ENCODE results near the gene TTC38.

Gene TTC38

GRCh38 chr22:46240907-46241306, 26.9 kb upstream of the TTC38 start:
- TF ChIP-seq CTCF (IDR thresholded peaks at IDR 0.05; ENCODE audit: low read depth, low read length) (no peak), EZH2phosphoT487 (IDR thresholded peaks at IDR 0.05; ENCODE audit: low read depth) (no peak)
- no peak overlapping the region for H3K4me3 ChIP-seq (ENCODE audit: low read length)
- H3K4me1 ChIP-seq (ENCODE audit: low read length), result no peaks in the 10 kb centered on the region
- H3K36me3 ChIP-seq (replicated peaks; ENCODE audit: low read depth, low read length), result peaks cover 26% of the 10 kb centered on the region
- H3K9me3 ChIP-seq (ENCODE audit: insufficient read depth, low read length), result no peaks in the 10 kb centered on the region
- H3K9ac ChIP-seq (ENCODE audit: low read length), result no peak overlapping the region
- H3K27ac ChIP-seq (ENCODE audit: low read length), result no peak overlapping the region
- H3K27me3 ChIP-seq (ENCODE audit: low read depth, low read length), result no peaks in the 10 kb centered on the region
- no peaks in the 10 kb centered on the region for H3K79me2 ChIP-seq (ENCODE audit: low read length)
- no peak overlapping the region for H3K4me2 ChIP-seq (ENCODE audit: low read length)
- no peaks in the 10 kb centered on the region for H4K20me1 ChIP-seq (ENCODE audit: insufficient read depth, low read length)
- no peak overlapping the region for H2AFZ ChIP-seq (ENCODE audit: low read depth, low read length)

GRCh38 chr22:46241396-46242007, 26.3 kb upstream of the TTC38 start:
- no peaks in the 10 kb centered on the region for H3K4me1 ChIP-seq (ENCODE audit: low read length)

GRCh38 chr22:46242076-46242475, 25.7 kb upstream of the TTC38 start:
- H2AFZ ChIP-seq (ENCODE audit: low read depth, low read length), result no peak overlapping the region
- H4K20me1 ChIP-seq (ENCODE audit: insufficient read depth, low read length), result no peaks in the 10 kb centered on the region
- no peak for TF ChIP-seq EZH2phosphoT487 (IDR thresholded peaks at IDR 0.05; ENCODE audit: low read depth)
- no peak for TF ChIP-seq CTCF (IDR thresholded peaks at IDR 0.05; ENCODE audit: low read depth, low read length)
- no peak overlapping the region for H3K27ac ChIP-seq (ENCODE audit: low read length)
- H3K36me3 ChIP-seq (replicated peaks; ENCODE audit: low read depth, low read length), result peaks cover 23% of the 10 kb centered on the region
- no peaks in the 10 kb centered on the region for H3K27me3 ChIP-seq (ENCODE audit: low read depth, low read length)
- no peaks in the 10 kb centered on the region for H3K79me2 ChIP-seq (ENCODE audit: low read length)
- H3K4me3 ChIP-seq (ENCODE audit: low read length), result no peak overlapping the region
- no peak overlapping the region for H3K9ac ChIP-seq (ENCODE audit: low read length)
- no peaks in the 10 kb centered on the region for H3K4me1 ChIP-seq (ENCODE audit: low read length)
- no peak overlapping the region for H3K4me2 ChIP-seq (ENCODE audit: low read length)
- no peaks in the 10 kb centered on the region for H3K9me3 ChIP-seq (ENCODE audit: insufficient read depth, low read length)

More at GRCh38 chr22:46241396-46242007, 26.3 kb upstream of the TTC38 start:
- H3K79me2 ChIP-seq (ENCODE audit: low read length), result no peaks in the 10 kb centered on the region
- no peaks in the 10 kb centered on the region for H3K27me3 ChIP-seq (ENCODE audit: low read depth, low read length)
- no peak overlapping the region for H2AFZ ChIP-seq (ENCODE audit: low read depth, low read length)
- no peak overlapping the region for H3K4me3 ChIP-seq (ENCODE audit: low read length)
- H3K9ac ChIP-seq (ENCODE audit: low read length), result no peak overlapping the region
- no peaks in the 10 kb centered on the region for H3K9me3 ChIP-seq (ENCODE audit: insufficient read depth, low read length)
- TF ChIP-seq CTCF (IDR thresholded peaks at IDR 0.05; ENCODE audit: low read depth, low read length), result no peak
- TF ChIP-seq EZH2phosphoT487 (IDR thresholded peaks at IDR 0.05; ENCODE audit: low read depth), result no peak
- no peaks in the 10 kb centered on the region for H4K20me1 ChIP-seq (ENCODE audit: insufficient read depth, low read length)
- H3K4me2 ChIP-seq (ENCODE audit: low read length), result no peak overlapping the region
- H3K36me3 ChIP-seq (replicated peaks; ENCODE audit: low read depth, low read length), result peaks cover 26% of the 10 kb centered on the region
- no peak overlapping the region for H3K27ac ChIP-seq (ENCODE audit: low read length)

- Histone ChIP-seq H4K20me1 (ENCODE audit: insufficient read depth, low read length) (no peaks in the 10 kb centered on the region), H3K9ac (ENCODE audit: low read length) (no peak overlapping the region), H3K27ac (ENCODE audit: low read length) (no peak overlapping the region)
Measured at GRCh38 chr22:46244771-46245170, 23.0 kb upstream of the TTC38 start.

More at GRCh38 chr22:46244771-46245170, 23.0 kb upstream of the TTC38 start:
- H3K36me3 ChIP-seq (replicated peaks; ENCODE audit: low read depth, low read length), result peaks cover 22% of the 10 kb centered on the region
- peaks cover 15% of the 10 kb centered on the region for H3K79me2 ChIP-seq (ENCODE audit: low read length)
- H2AFZ ChIP-seq (ENCODE audit: low read depth, low read length), result no peak overlapping the region
- no peaks in the 10 kb centered on the region for H3K27me3 ChIP-seq (ENCODE audit: low read depth, low read length)
- no peaks in the 10 kb centered on the region for H3K9me3 ChIP-seq (ENCODE audit: insufficient read depth, low read length)
- no peak for TF ChIP-seq CTCF (IDR thresholded peaks at IDR 0.05; ENCODE audit: low read depth, low read length)
- no peak for TF ChIP-seq EZH2phosphoT487 (IDR thresholded peaks at IDR 0.05; ENCODE audit: low read depth)
- peaks cover 4% of the 10 kb centered on the region for H3K4me1 ChIP-seq (ENCODE audit: low read length)
- H3K4me2 ChIP-seq (ENCODE audit: low read length), result no peak overlapping the region
- no peak overlapping the region for H3K4me3 ChIP-seq (ENCODE audit: low read length)

All from OCI-LY3 (cell line).